ENCODE measurements around the gene ERC2. TPM values are rescaled to one million over a fixed set of nuclear protein-coding genes. Genes with fewer than 3 reads are reported as not detected.
A peak's percentile ranks its signal among the peaks of the same experiment; 100 is the strongest.

ERC2 gene
- total and polyA plus RNA-seq, 2 donors (not counting 3 experiments of a cell fraction or from before 2014, with no cell fraction given): 5.6 to 15.5 TPM

GRCh38 chr3:56131974-56132590 is 336.2 kb downstream of the ERC2 start:
- FAIRE-seq: peak; percentile 86
- dilution Hi-C loops (cut with MboI; ENCODE audit: extremely low pct_ligation_motif_present, low sequenced_read_pairs) (no loop called here), intact Hi-C loops (cut with micrococcal nuclease) (loop anchor here (2.0 to 10.0 kb wide), 3 partner anchors 31 to 645 kb away; partner anchors contain the start of gene WNT5A)
- H3K36me3 ChIP-seq (ENCODE audit: control insufficient read depth in 2 of 2, extremely low read depth in 1 of 2, insufficient read depth in 2 of 2, low read length in 2 of 2): no peaks in the 10 kb centered on the region
- TF ChIP-seq MAX (IDR thresholded peaks at IDR 0.05; ENCODE audit: insufficient read depth, insufficient read length) (no peak), EZH2 (IDR thresholded peaks at IDR 0.05; ENCODE audit: borderline replicate concordance, low read depth, low read length, severe bottlenecking) (no peak), CTCF (IDR thresholded peaks at IDR 0.05; ENCODE audit: extremely low read depth in 1 of 2, insufficient read depth in 1 of 2, low read depth in 1 of 2, low read length in 2 of 2) (no peak), GATA2 (IDR thresholded peaks at IDR 0.05; ENCODE audit: insufficient read depth, insufficient read length, low read depth, low read length) (peak; percentile 75), MYC (IDR thresholded peaks at IDR 0.05; ENCODE audit: low read depth, low read length) (no peak), JUN (IDR thresholded peaks at IDR 0.05; ENCODE audit: borderline replicate concordance, insufficient read depth, insufficient read length, low read depth) (peak; percentile 96), FOS (IDR thresholded peaks at IDR 0.05; ENCODE audit: borderline replicate concordance, insufficient read depth, low read length) (peak; percentile 99), POLR2A (IDR thresholded peaks at IDR 0.05; ENCODE audit: low read depth, low read length) (no peak), POLR2AphosphoS5 (IDR thresholded peaks at IDR 0.05; ENCODE audit: insufficient read depth, low read depth, low read length) (peak; percentile 63)
- H3K4me3 ChIP-seq (replicated peaks in 1 of 3; ENCODE audit: insufficient read depth in 1 of 3, low read depth in 1 of 3, low read length in 3 of 3): no peak overlapping the region
- no TSS peak for BruUV-seq (replicated peaks)
- peak overlapping the region; percentile 48 for H3K27ac ChIP-seq (ENCODE audit: insufficient read depth, low read depth, low read length)
- peak overlapping the region; percentile 79 for H3K4me2 ChIP-seq (ENCODE audit: insufficient read depth, low read length)
- POLR2A ChIA-PET: no interaction called here
- CTCF ChIA-PET: no interaction called here
- H3K9me3 ChIP-seq (replicated peaks; ENCODE audit: control insufficient read depth, insufficient read depth, low read length): no peaks in the 10 kb centered on the region
- H3K79me2 ChIP-seq (ENCODE audit: control insufficient read depth, insufficient read depth, low read length): no peaks in the 10 kb centered on the region
- peak; percentile 92 for DNase-seq (ENCODE audit: low read depth, low spot score)
- H2AFZ ChIP-seq (ENCODE audit: low read depth, low read length): no peak overlapping the region
- peaks cover 26% of the 10 kb centered on the region for H3K4me1 ChIP-seq (ENCODE audit: control insufficient read depth, extremely low read depth, insufficient read depth, low read length)
- no peaks in the 10 kb centered on the region for H3K9me1 ChIP-seq (replicated peaks; ENCODE audit: control insufficient read depth, extremely low read depth, insufficient read depth, low read length)
- no peaks in the 10 kb centered on the region for H4K20me1 ChIP-seq (replicated peaks; ENCODE audit: control insufficient read depth, extremely low read depth, insufficient read depth, low read length)
- no peak overlapping the region for H3K9ac ChIP-seq (replicated peaks; ENCODE audit: extremely low read depth, insufficient read depth, low read length)
- no peaks in the 10 kb centered on the region for H3K27me3 ChIP-seq (ENCODE audit: control insufficient read depth in 2 of 2, insufficient read depth in 2 of 2, low read length in 2 of 2)
